OCI-LY3 (cell line): ENCODE results near the gene BICDL1.

Source experiments
- H2AFZ ChIP-seq: fragments of 200-600, 300-600 bp; shearing (Covaris generic); 2 replicates; pipeline ENCODE4 v1.6.0; 2014; ENCODE audit warnings: antibody characterized with exemption, low read depth, low read length
- H3K27ac ChIP-seq: fragments of 200-600, 300-600 bp; sonication (generic); 2 replicates; pipeline ENCODE4 v1.5.1; 2014; ENCODE audit warnings: mild to moderate bottlenecking, low read length, moderate library complexity, mixed read lengths
- H3K27me3 ChIP-seq: fragments of 200-600, 300-600 bp; sonication (generic); 2 replicates; pipeline ENCODE4 v1.6.1; 2014; ENCODE audit warnings: low read depth, low read length, mixed read lengths
- H3K36me3 ChIP-seq: fragments of 200-600, 300-600 bp; sonication (generic); replicated peaks from 2 replicates; pipeline ENCODE3; 2014; ENCODE audit warnings: low read depth, low read length, mixed read lengths
- H3K4me1 ChIP-seq: fragments of 300-600, 200-600 bp; sonication (generic); 2 replicates; pipeline ENCODE4 v1.6.1; 2014; ENCODE audit warnings: low read length, mixed read lengths
- H3K4me2 ChIP-seq: fragments of 200-600, 300-600 bp; sonication (generic); 2 replicates; pipeline ENCODE4 v1.6.1; 2014; ENCODE audit warnings: low read length, mixed read lengths
- H3K4me3 ChIP-seq: fragments of 300-600, 200-600 bp; sonication (generic); 2 replicates; pipeline ENCODE4 v1.5.1; 2014; ENCODE audit warnings: antibody characterized with exemption, mild to moderate bottlenecking, low read length, moderate library complexity
- H3K79me2 ChIP-seq: fragments of 300-600, 200-600 bp; shearing (Covaris generic); 2 replicates; pipeline ENCODE4 v1.6.1; 2014; ENCODE audit warnings: mild to moderate bottlenecking, low read length, mixed read lengths
- H3K9ac ChIP-seq: fragments of 300-600, 200-600 bp; shearing (Covaris generic); 2 replicates; pipeline ENCODE4 v1.6.0; 2014; ENCODE audit warnings: mild to moderate bottlenecking, low read length, moderate library complexity
- H3K9me3 ChIP-seq: fragments of 200-600, 300-600 bp; shearing (Covaris generic); 2 replicates; pipeline ENCODE4 v1.6.1; 2014; ENCODE audit warnings: low read length, mixed read lengths; ENCODE audit not compliant: insufficient read depth
- H4K20me1 ChIP-seq: fragments of 200-600, 300-600 bp; sonication (generic); 2 replicates; pipeline ENCODE4 v1.6.1; 2016; ENCODE audit warnings: low read length, mixed read lengths; ENCODE audit not compliant: insufficient read depth
- EZH2phosphoT487 ChIP-seq: fragments of 200-600 bp; shearing (Covaris generic); IDR thresholded peaks from 2 replicates; pipeline ENCODE4 v1.6.1; 2018; ENCODE audit warnings: antibody characterized with exemption, mixed run types, low read depth
- TF ChIP-seq, protein P1 (sequence below): fragments of 200-600, 300-600 bp; sonication (generic); IDR thresholded peaks from 2 replicates; pipeline ENCODE4 v1.5.1; 2014; ENCODE audit warnings: antibody characterized with exemption, low read length, low read depth

The BICDL1 gene

DNA sequence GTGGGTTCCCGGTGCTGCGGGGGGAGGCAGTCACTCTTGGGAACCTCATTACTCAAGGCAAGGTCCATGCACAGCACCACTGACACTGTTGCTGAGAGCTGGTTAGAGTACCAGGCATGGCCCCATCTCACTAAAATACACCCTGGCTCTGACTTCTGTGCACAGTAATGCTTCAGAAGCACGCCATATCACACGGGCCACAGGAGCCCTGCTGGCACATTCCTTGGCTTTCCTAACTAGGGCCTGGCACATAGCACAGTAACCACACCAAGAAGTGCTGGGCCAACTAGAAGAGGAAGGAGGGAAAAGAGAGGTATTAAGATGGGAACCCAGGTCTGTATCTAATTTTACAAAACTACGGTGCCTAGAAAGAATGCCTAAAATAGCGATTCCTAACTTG is 141.0 kb downstream of the BICDL1 start:
- Histone ChIP-seq H3K4me3 (no peak overlapping the region), H3K4me1 (peaks cover 30% of the 10 kb centered on the region), H3K9ac (no peak overlapping the region), H3K36me3 (peaks cover 74% of the 10 kb centered on the region), H3K9me3 (no peaks in the 10 kb centered on the region), H2AFZ (no peak overlapping the region), H3K79me2 (no peaks in the 10 kb centered on the region), H4K20me1 (0 out of 2 replicates have a peak, but pooled peaks cover 3% of the 10 kb centered on the region), H3K4me2 (no peak overlapping the region), H3K27ac (no peak overlapping the region), H3K27me3 (no peaks in the 10 kb centered on the region)
- TF ChIP-seq EZH2phosphoT487 = no peak
- TF ChIP-seq, protein P1, sequence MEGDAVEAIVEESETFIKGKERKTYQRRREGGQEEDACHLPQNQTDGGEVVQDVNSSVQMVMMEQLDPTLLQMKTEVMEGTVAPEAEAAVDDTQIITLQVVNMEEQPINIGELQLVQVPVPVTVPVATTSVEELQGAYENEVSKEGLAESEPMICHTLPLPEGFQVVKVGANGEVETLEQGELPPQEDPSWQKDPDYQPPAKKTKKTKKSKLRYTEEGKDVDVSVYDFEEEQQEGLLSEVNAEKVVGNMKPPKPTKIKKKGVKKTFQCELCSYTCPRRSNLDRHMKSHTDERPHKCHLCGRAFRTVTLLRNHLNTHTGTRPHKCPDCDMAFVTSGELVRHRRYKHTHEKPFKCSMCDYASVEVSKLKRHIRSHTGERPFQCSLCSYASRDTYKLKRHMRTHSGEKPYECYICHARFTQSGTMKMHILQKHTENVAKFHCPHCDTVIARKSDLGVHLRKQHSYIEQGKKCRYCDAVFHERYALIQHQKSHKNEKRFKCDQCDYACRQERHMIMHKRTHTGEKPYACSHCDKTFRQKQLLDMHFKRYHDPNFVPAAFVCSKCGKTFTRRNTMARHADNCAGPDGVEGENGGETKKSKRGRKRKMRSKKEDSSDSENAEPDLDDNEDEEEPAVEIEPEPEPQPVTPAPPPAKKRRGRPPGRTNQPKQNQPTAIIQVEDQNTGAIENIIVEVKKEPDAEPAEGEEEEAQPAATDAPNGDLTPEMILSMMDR = no peak

DNA sequence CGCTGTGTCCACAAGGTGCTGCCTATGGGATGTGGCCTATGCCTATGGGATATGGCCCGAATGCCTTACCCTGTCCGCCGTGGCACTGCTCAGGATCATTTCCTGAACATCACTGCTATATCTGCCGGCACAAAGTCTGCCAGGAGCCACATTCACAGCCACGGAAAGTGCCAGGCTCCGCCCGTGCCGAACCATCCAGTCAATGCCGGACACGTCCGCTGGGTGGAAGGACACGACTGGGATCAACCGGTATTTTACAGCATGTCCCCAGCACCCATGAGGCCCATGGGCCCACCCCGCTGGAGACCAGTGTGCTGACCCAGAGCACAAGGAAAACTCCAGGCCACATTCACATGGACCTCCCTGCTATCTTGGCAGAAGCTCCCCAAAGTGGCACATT is 142.1 kb downstream of the BICDL1 start:
- Histone ChIP-seq H3K9ac (no peak overlapping the region), H3K4me2 (no peak overlapping the region), H3K27me3 (no peaks in the 10 kb centered on the region), H2AFZ (no peak overlapping the region), H3K4me3 (no peak overlapping the region), H3K4me1 (peaks cover 30% of the 10 kb centered on the region), H3K9me3 (no peaks in the 10 kb centered on the region), H3K79me2 (no peaks in the 10 kb centered on the region), H3K27ac (no peak overlapping the region), H4K20me1 (0 out of 2 replicates have a peak, but pooled peaks cover 3% of the 10 kb centered on the region), H3K36me3 (peaks cover 68% of the 10 kb centered on the region)
- TF ChIP-seq, protein P1 = no peak
- no peak for TF ChIP-seq EZH2phosphoT487

DNA sequence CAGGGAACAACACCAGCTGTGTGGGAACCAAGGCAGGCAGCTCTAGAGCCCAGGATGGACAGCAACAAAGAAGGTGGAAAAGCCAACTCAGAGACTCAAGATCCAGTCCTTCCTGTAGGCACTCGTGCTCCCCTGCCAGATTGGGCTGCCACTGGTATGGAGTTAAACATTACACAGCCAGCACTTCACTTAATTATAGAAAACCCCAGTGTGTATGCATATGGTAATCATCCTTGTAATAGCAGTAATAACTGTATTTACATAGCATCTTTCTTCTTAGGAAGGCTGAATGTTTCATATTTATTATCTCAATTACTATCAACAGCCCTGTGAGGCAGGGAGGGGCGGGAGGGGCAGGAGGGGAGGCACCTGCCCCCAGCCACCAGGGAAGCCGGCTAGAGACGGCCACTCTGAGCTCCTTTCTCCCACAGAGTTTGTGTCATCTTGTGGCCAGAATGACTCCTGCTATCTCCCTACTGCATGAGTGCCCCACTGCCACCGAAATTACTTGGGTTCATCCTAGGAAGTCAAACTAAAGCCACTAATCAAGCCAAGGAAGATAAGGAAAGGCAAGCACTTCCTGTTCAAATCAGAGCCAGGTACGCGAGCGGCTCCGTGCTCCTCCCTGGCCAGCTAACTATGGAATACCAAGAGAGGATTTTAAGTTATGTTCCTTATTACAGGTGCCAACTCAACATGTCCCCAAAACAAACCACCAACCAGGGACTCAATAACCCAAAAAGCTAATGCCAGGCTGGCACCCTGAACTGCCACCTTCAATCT is 143.2 kb downstream of the BICDL1 start:
- TF ChIP-seq, protein P1 = no peak
- TF ChIP-seq EZH2phosphoT487 = no peak
- Histone ChIP-seq H3K36me3 (peaks cover 70% of the 10 kb centered on the region), H3K79me2 (no peaks in the 10 kb centered on the region), H2AFZ (no peak overlapping the region), H3K4me1 (peaks cover 30% of the 10 kb centered on the region), H3K9ac (peak overlapping the region; percentile 20; the same call in 1 of the 2 replicates), H4K20me1 (0 out of 2 replicates have a peak, but pooled peaks cover 3% of the 10 kb centered on the region), H3K4me2 (peak overlapping the region; percentile 47), H3K27ac (peak overlapping the region; percentile 86), H3K27me3 (no peaks in the 10 kb centered on the region), H3K9me3 (no peaks in the 10 kb centered on the region), H3K4me3 (peak overlapping the region; percentile 16; the same call in 1 of the 2 replicates)

DNA sequence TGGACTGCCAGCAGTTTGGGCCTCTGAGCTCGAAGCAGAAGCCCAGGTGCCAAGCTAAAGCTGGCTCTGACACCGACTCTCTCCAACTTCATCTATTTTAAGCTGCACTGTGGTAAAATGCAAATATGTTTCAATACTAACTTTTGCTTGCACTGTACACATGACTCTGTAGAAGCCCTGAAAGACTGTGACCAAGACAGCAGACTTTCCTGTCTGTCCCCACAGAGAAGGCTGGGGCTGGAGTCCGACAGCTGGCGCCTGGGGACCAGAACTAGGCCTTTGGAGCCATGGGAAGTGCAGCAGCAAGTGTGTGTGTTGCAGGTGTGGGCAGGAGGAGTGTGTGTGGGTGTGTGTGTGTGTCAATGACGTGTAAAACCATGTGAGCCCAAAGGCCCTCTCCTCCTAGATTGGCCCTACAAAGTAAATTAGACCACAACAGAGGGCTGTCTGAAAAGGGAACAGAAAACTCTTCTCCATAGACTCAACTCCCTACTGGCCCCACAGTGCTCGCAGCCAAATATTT is 143.9 kb downstream of the BICDL1 start:
- Histone ChIP-seq H3K79me2 (no peaks in the 10 kb centered on the region), H3K36me3 (peaks cover 69% of the 10 kb centered on the region), H4K20me1 (0 out of 2 replicates have a peak, but pooled peaks cover 3% of the 10 kb centered on the region), H3K27me3 (no peaks in the 10 kb centered on the region), H3K9ac (peak overlapping the region; percentile 20), H3K4me1 (peaks cover 30% of the 10 kb centered on the region), H3K9me3 (no peaks in the 10 kb centered on the region), H2AFZ (no peak overlapping the region), H3K4me3 (peak overlapping the region; percentile 16; the same call in 1 of the 2 replicates), H3K27ac (peak overlapping the region; percentile 86), H3K4me2 (peak overlapping the region; percentile 47)
- TF ChIP-seq, protein P1 = no peak
- no peak for TF ChIP-seq EZH2phosphoT487
